Activated gamma-delta T cell treated with anti-CD3 and anti-CD28 coated beads, Interleukin-2, amount 50 U/mL, for 16 hours (primary cell): ENCODE data around the gene YES1.
A peak's percentile ranks its signal among the peaks of the same experiment; 100 is the strongest.

Source experiments
- DNase-seq: peaks from one replicate; pipeline ENCODE4 v3.0.0-alpha.2; 2020; ENCODE audit warnings: low read depth

YES1 gene

DNA sequence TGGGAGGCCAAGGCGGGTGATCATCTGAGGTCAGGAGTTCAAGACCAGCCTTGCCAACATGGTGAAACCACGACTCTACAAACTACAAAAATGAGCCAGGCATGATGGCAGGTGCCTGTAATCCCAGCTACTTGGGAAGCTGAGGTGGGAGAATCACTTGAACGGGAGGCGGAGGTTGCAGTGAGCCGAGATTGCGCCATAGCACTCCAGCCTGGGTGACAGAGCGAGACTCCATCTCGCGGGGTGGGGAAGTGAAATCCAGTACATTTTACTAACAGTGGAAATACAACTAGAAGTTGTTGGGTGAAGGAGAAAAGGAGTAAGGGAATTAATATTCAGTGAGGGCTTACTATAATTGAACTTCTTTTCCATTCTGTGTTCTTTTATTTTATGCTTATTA lies 86.4 kb downstream of the YES1 start:
- DNase-seq = no peak

- DNase-seq = no peak
Observed at GRCh38 chr18:723541-724080, 88.4 kb downstream of the YES1 start.

GRCh38 chr18:717003-717402 lies 95.0 kb downstream of the YES1 start:
- DNase-seq = no peak

- peak; percentile 5 for DNase-seq
Observed at GRCh38 chr18:715626-716025, 96.4 kb downstream of the YES1 start.

GRCh38 chr18:713135-713490 lies 98.9 kb downstream of the YES1 start:
- DNase-seq = no peak

DNA sequence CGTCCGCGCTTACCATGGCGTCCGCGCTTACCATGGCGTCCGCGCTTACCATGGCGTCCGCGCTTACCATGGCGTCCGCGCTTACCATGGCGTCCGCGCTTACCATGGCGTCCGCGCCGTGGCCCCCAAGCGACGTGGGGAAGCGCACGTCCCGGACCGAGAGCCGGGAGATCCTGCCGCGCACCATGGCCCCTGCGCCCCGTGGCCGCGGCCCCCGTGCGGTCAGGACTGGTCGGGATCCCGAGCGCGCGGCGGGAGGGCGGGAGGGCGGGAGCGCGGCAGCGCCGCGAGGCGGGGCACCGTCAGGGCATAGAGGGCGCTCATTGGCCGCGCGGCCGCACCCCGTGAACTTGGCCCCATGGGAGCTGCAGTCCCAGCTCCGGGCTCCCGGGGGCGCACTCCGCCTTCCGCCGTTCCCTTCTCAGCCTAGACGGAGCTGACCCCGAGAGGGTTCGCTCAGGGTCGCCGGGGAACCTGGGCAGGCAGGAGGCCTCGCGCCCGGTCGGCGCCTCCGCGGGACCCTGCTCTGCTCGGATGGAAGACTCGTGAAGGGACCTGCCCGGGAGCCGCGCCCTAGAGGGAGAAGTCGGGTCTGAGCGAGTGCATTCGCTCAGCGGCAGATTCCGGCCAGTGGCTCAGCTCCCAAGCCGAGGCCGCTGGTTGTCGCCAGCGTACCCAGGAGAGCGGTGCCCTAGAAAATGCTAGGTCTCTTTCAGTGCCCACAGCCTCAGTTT lies 99.5 kb downstream of the YES1 start, which contains the start of gene ENOSF1:
Gene ENOSF1, minus strand, starts transcription at position 230 of the 734 bp plus-strand sequence. Its CDS starts 43 bp downstream, at position 187.
- peak; percentile 72 for DNase-seq

- peak; percentile 54 for DNase-seq
Observed at GRCh38 chr18:711657-712400, 100.2 kb downstream of the YES1 start.

DNA sequence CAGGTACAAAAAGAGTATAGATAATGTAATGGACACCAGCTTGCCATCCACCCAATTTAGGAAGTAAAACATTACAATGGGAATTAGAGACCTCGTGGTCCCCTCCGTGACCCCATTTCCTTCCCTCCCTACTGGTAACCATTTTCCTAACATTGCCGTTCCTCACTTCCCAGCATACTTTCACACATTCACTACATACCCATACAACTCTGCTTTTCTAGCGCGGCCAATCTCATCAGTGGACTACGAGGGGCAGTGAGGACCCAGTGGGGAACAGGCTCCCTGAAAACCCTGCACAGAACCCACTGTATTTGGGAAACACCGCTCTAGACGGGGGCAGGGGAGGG lies 100.8 kb downstream of the YES1 start:
- no peak for DNase-seq

DNA sequence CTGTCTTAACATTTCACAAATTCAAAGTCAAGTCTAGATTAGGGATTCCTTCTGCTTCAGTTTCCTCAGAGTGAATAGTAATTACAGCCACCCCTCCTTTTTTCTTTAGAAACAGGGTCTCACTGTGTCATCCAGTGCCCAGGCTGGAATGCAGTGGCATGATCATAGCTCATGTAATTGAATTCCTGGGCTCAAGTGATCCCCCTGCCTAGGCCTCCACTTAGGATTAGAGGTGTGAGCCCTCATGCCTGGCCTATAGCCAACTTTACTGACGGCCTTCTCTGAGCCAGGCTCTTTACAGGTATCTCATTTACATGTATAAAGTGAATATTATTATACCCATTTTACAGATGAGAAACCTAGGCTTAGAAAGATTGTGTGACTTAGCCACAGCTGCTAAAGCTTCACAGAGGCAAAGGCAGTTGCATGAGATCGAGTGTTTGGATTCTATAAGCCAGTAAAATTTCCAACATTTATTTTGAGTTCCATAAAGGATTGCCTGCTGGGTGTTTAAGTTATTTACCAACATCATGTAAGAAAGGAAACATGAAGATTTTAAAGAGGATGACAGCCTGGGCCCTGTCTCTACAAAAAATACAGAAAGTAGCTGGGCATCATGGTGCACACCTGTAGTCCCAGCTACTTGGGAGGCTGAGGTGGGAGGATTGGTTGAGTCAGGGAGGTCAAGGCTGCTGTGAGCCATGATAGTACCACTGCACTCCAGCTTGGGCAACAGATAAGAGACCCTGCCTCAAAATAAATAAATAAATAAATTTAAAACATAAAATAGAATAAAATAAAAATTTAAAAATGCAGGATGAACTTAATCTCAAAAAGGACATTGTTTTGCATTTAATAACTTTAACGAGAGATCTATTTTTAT lies 101.4 kb downstream of the YES1 start:
- DNase-seq = no peak

GRCh38 chr18:709771-710170 lies 102.3 kb downstream of the YES1 start:
- no peak for DNase-seq

- DNase-seq = no peak
Observed at GRCh38 chr18:708096-708495, 103.9 kb downstream of the YES1 start.

- DNase-seq = no peak
Observed at GRCh38 chr18:706405-706804, 105.6 kb downstream of the YES1 start.

GRCh38 chr18:703213-703967 lies 108.7 kb downstream of the YES1 start:
- DNase-seq = no peak

GRCh38 chr18:697800-698199 lies 114.2 kb downstream of the YES1 start:
- DNase-seq = no peak

DNA sequence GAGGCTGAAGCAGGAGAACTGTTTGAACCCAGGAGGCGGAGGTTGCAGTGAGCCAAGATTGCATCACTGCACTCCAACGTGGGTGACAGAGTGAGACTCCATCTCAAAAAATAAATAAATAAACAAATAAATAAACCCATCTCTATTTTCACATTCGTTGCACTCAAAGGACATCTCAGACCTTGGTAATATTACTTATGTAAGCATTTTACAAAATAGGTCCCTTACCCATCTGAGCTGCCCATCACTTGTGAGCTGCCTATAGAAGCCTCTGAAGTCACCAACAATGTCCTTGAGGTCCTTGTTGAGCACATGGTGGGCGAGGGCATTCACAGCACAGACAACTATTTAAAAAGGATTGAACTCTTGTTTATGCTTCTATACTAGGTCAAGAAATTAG lies 115.0 kb downstream of the YES1 start:
- DNase-seq = no peak

GRCh38 chr18:693466-694187 lies 118.4 kb downstream of the YES1 start:
- DNase-seq = no peak

- DNase-seq = no peak
Observed at GRCh38 chr18:692824-693223, 119.2 kb downstream of the YES1 start.

- DNase-seq = no peak
Observed at GRCh38 chr18:688323-688722, 123.7 kb downstream of the YES1 start.

DNA sequence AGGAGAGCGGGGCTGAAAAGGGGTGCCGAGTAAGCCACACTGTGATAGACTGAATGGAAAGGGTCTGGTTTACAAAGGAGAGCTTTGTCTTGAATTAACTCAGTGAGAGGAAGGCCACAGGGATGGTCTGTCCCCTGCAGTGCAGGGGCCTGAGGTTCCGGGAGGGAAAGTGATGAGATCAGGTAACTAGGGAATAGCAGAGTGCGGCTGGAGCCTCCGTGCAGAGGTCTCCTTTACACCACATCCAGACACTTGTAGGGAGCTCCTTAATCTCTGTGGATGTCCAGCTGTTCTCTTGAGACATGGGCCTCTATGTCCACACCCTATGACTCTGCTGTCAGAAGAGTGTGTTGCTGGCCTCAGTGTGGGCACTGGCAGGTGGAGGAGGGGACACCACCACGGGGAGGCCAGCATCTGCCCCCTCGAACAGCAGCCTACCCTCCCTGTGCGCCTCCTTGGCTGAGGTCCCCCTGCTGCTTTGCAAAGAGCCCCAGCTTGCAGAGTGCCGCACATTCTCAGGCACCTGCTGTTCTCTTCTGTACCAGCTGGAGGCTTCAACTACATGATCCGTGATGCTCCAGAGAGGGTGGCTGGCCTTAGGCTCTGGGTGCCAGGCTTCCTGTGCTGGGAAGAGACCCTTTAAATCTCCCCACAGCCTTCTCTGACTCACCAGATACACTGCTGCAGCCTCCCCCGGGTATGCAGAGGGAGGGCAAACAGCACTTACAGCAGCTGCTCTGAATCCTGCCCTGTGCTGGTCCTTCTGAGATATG lies 125.5 kb downstream of the YES1 start:
- DNase-seq = no peak

GRCh38 chr18:685438-685837 lies 126.6 kb downstream of the YES1 start:
- no peak for DNase-seq
